ENCODE data around the gene FAM110D. TPM values are rescaled to one million over a fixed set of nuclear protein-coding genes. Genes with fewer than 3 reads are reported as not detected.

Gene FAM110D
- total and polyA plus RNA-seq, 2 of the 8 experiments (the other 6 are each of a cell fraction or from before 2014, with no cell fraction given): 0.21 to 0.48 TPM

DNA sequence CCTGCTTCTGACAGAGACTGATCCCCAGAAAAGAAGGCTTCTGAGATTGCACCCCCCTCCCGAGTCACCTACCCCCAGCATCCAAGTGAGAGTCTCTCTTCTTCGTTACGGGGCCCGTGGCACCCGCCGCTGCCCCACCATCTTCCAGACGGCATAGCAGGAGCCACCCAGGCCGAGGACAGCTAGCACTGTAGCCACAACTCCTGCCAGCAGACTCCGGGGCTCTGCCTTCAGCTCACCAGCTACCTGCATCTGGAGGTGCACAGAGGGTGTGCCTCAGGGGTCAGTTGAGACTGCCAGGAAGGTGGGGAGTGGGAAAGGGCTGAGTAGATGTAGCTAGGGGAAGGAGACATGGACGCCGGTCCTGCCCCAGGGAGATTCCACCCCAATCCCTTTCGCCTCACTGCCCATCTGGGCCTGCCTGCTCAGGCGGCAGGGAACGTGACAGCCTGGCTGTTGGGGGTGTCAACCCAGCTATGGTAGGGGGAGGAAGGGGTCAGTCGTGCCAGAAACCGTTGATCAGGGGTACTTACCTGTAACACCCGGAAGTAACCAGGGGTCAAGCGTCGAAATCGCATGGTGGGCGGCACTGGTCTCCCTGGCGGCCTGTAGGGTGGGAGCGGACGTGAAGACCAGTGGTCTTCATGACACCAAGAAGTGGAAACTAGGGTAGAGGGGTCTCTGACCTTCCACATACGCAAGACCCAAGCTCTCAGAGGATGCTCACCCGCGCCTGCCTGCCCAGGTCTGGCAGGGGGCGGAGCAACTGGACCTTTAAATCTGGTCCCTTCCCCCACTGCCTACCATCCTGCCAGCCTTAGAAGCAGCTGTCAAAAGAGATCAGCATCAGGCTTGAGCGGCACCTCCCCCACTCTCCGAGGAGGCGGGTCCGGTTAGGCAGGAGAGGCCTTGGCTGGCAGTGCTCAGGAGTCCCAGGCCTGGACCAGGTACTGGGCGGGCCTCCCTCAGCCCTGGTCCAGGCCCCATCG lies 12.5 kb downstream of the FAM110D start, which contains the start of gene ZNF593OS:
ZNF593OS (minus strand) TSS at position 749 of the 989 bp plus-strand sequence; CDS start at position 578, 171 bp downstream.
- Histone ChIP-seq H3K27ac (ENCODE audit: low read depth, low read length) (no peak within 1 kb of the TSS), H2AFZ (ENCODE audit: low read length) (no peak within 1 kb of the TSS), H4K20me1 (replicated peaks in 1 of 2; ENCODE audit: control insufficient read depth in 1 of 2, insufficient read depth in 2 of 2, low read length in 2 of 2) (peaks cover 0 to 4% of the 10 kb centered on the region in 2 experiments), H2BK5ac (ENCODE audit: low read depth, low read length) (no peak within 1 kb of the TSS), H3K23ac (ENCODE audit: insufficient read length) (no peak within 1 kb of the TSS), H2AK5ac (ENCODE audit: low read depth, low read length) (no peak within 1 kb of the TSS), H2BK12ac (ENCODE audit: low read depth, low read length) (no peak within 1 kb of the TSS), H3K4ac (replicated peaks; ENCODE audit: insufficient read length, low read depth, low read length) (no peak within 1 kb of the TSS), H4K8ac (ENCODE audit: extremely low read depth, insufficient read depth, low read length) (no peak within 1 kb of the TSS), H3K23me2 (ENCODE audit: low read depth, low read length) (peaks cover 6% of the 10 kb centered on the region), H3K4me2 (ENCODE audit: insufficient read depth in 1 of 2, low read depth in 2 of 2, low read length in 2 of 2) (peak within 1 kb of the TSS; percentile 77 to 96; a peak in 3 of 4 replicates), H3K79me1 (ENCODE audit: low read depth, low read length) (peaks cover 4% of the 10 kb centered on the region; the same call in 1 of the 2 replicates), H3K27me3 (replicated peaks in 1 of 4; ENCODE audit: control insufficient read depth in 3 of 4, extremely low read depth in 1 of 4, insufficient read depth in 3 of 4, low read length in 3 of 4) (peaks cover 0 to 4% (median 1%) of the 10 kb centered on the region in 4 experiments; a peak in 4 of 7 replicates), H2BK15ac (ENCODE audit: low read length) (no peak within 1 kb of the TSS), H3K9ac (replicated peaks in 1 of 4; ENCODE audit: extremely low read depth in 1 of 4, low read depth in 3 of 4, low read length in 3 of 4) (no peak within 1 kb of the TSS; a peak in 1 of 7 replicates), H4K91ac (replicated peaks; ENCODE audit: insufficient read length, low read length) (no peak within 1 kb of the TSS), H3K36me3 (ENCODE audit: control insufficient read depth in 2 of 4, insufficient read depth in 4 of 4, low read length in 3 of 4) (no peaks in the 10 kb centered on the region; a peak in 1 of 8 replicates), H3K4me3 (ENCODE audit: extremely low read depth in 1 of 4, insufficient read depth in 2 of 4, low read depth in 3 of 4, low read length in 4 of 4) (peak within 1 kb of the TSS in 2 of 4 experiments; percentile 71 to 74; a peak in 5 of 8 replicates), H3K14ac (ENCODE audit: insufficient read length) (no peak within 1 kb of the TSS), H3K56ac (replicated peaks; ENCODE audit: insufficient read length, low read depth, low read length) (no peak within 1 kb of the TSS), H3K4me1 (replicated peaks in 1 of 4; ENCODE audit: control insufficient read depth in 3 of 4, insufficient read depth in 4 of 4, low read length in 3 of 4) (peaks cover 0 to 8% (median 6%) of the 10 kb centered on the region in 4 experiments; a peak in 6 of 7 replicates), H2BK20ac (ENCODE audit: low read length) (no peak within 1 kb of the TSS), H4K5ac (ENCODE audit: insufficient read length, low read depth, low read length) (no peak within 1 kb of the TSS), H3K9me3 (ENCODE audit: insufficient read depth in 2 of 2, low read depth in 1 of 2, low read length in 1 of 2) (no peaks in the 10 kb centered on the region), H3K79me2 (ENCODE audit: control insufficient read depth in 1 of 2, insufficient read depth in 2 of 2, low read length in 2 of 2) (peaks cover 0 to 8% of the 10 kb centered on the region in 2 experiments; a peak in 2 of 4 replicates), H3K18ac (ENCODE audit: extremely low read depth, low read length) (no peak within 1 kb of the TSS), H2BK120ac (replicated peaks; ENCODE audit: low read depth, low read length) (no peak within 1 kb of the TSS)
- ChIA-PET POLR2A (ENCODE audit: partially characterized antibody) (interaction anchor here (1.0 to 2.9 kb wide), 5 partner anchors 9 to 135 kb away, joined by 3 to 6 read pairs (median 4); partner anchors contain the start of gene CEP85), CTCF (ENCODE audit: partially characterized antibody) (interaction anchor here (0.8 to 16.2 kb wide), 5 partner anchors 15 to 66 kb away, joined by 3 to 159 read pairs (median 5); partner anchors contain the start of genes CATSPER4 and CEP85)
- TF ChIP-seq TAF1 (IDR thresholded peaks at IDR 0.05; ENCODE audit: low read depth, low read length) (no peak), BACH1 (IDR thresholded peaks at IDR 0.05; ENCODE audit: low read length) (no peak), SP1 (IDR thresholded peaks at IDR 0.05; ENCODE audit: low read depth, low read length) (no peak), JUND (IDR thresholded peaks at IDR 0.05; ENCODE audit: low read length) (no peak), CREB1 (IDR thresholded peaks at IDR 0.05) (no peak), SIN3A (conservative IDR thresholded peaks at IDR 0.05 in 1 of 2, IDR thresholded peaks at IDR 0.05 in 1 of 2; ENCODE audit: low read depth in 1 of 2, low read length in 2 of 2) (0 out of 4 replicates have a peak, but pooled peaks of 1 of the 2 experiments have one; percentile 16)
- 89% methylated on average over 33 of the region's 34 CpGs; no CpG with 5 or more reads in 1 of the 2 experiments for WGBS, 2 experiments (ENCODE audit: extremely low coverage in 1 of 2, insufficient coverage in 1 of 2, insufficient read length in 1 of 2, insufficient replicate concordance in 2 of 2, low coverage in 1 of 2, low lambda C conversion rate in 2 of 2, missing lambda C conversion rate in 1 of 2)
- FAIRE-seq: no peak
- DNase-seq (ENCODE audit: low read depth in 1 of 2, low spot score in 2 of 2): no peak
